OCI-LY3 (cell line): ENCODE data around the gene EPHB2.

ENCODE experiments used
- H2AFZ ChIP-seq: fragments of 200-600, 300-600 bp; shearing (Covaris generic); 2 replicates; pipeline ENCODE4 v1.6.0; 2014; ENCODE audit warnings: antibody characterized with exemption, low read depth, low read length
- H3K27ac ChIP-seq: fragments of 200-600, 300-600 bp; sonication (generic); 2 replicates; pipeline ENCODE4 v1.5.1; 2014; ENCODE audit warnings: mild to moderate bottlenecking, low read length, moderate library complexity, mixed read lengths
- H3K27me3 ChIP-seq: fragments of 200-600, 300-600 bp; sonication (generic); 2 replicates; pipeline ENCODE4 v1.6.1; 2014; ENCODE audit warnings: low read depth, low read length, mixed read lengths
- H3K36me3 ChIP-seq: fragments of 200-600, 300-600 bp; sonication (generic); replicated peaks from 2 replicates; pipeline ENCODE3; 2014; ENCODE audit warnings: low read depth, low read length, mixed read lengths
- H3K4me1 ChIP-seq: fragments of 300-600, 200-600 bp; sonication (generic); 2 replicates; pipeline ENCODE4 v1.6.1; 2014; ENCODE audit warnings: low read length, mixed read lengths
- H3K4me2 ChIP-seq: fragments of 200-600, 300-600 bp; sonication (generic); 2 replicates; pipeline ENCODE4 v1.6.1; 2014; ENCODE audit warnings: low read length, mixed read lengths
- H3K4me3 ChIP-seq: fragments of 300-600, 200-600 bp; sonication (generic); 2 replicates; pipeline ENCODE4 v1.5.1; 2014; ENCODE audit warnings: antibody characterized with exemption, mild to moderate bottlenecking, low read length, moderate library complexity
- H3K79me2 ChIP-seq: fragments of 300-600, 200-600 bp; shearing (Covaris generic); 2 replicates; pipeline ENCODE4 v1.6.1; 2014; ENCODE audit warnings: mild to moderate bottlenecking, low read length, mixed read lengths
- H3K9ac ChIP-seq: fragments of 300-600, 200-600 bp; shearing (Covaris generic); 2 replicates; pipeline ENCODE4 v1.6.0; 2014; ENCODE audit warnings: mild to moderate bottlenecking, low read length, moderate library complexity
- H3K9me3 ChIP-seq: fragments of 200-600, 300-600 bp; shearing (Covaris generic); 2 replicates; pipeline ENCODE4 v1.6.1; 2014; ENCODE audit warnings: low read length, mixed read lengths; ENCODE audit not compliant: insufficient read depth
- H4K20me1 ChIP-seq: fragments of 200-600, 300-600 bp; sonication (generic); 2 replicates; pipeline ENCODE4 v1.6.1; 2016; ENCODE audit warnings: low read length, mixed read lengths; ENCODE audit not compliant: insufficient read depth
- CTCF ChIP-seq: fragments of 200-600, 300-600 bp; sonication (generic); IDR thresholded peaks from 2 replicates; pipeline ENCODE4 v1.5.1; 2014; ENCODE audit warnings: antibody characterized with exemption, low read length, low read depth
- EZH2phosphoT487 ChIP-seq: fragments of 200-600 bp; shearing (Covaris generic); IDR thresholded peaks from 2 replicates; pipeline ENCODE4 v1.6.1; 2018; ENCODE audit warnings: antibody characterized with exemption, mixed run types, low read depth

The EPHB2 gene

GRCh38 chr1:22772014-22772413 lies 61.4 kb downstream of the EPHB2 start:
- Histone ChIP-seq H4K20me1 (no peaks in the 10 kb centered on the region), H3K9me3 (no peaks in the 10 kb centered on the region), H3K79me2 (no peaks in the 10 kb centered on the region), H3K27me3 (no peaks in the 10 kb centered on the region), H3K4me1 (no peaks in the 10 kb centered on the region), H3K36me3 (no peaks in the 10 kb centered on the region), H3K9ac (no peak overlapping the region), H2AFZ (no peak overlapping the region), H3K27ac (no peak overlapping the region), H3K4me3 (no peak overlapping the region), H3K4me2 (no peak overlapping the region)
- no peak for TF ChIP-seq EZH2phosphoT487
- no peak for TF ChIP-seq CTCF

- Histone ChIP-seq H3K9me3 (no peaks in the 10 kb centered on the region), H3K4me3 (no peak overlapping the region), H3K27ac (no peak overlapping the region), H4K20me1 (no peaks in the 10 kb centered on the region), H3K4me2 (no peak overlapping the region), H3K79me2 (no peaks in the 10 kb centered on the region), H3K27me3 (no peaks in the 10 kb centered on the region), H3K36me3 (no peaks in the 10 kb centered on the region), H3K4me1 (no peaks in the 10 kb centered on the region), H3K9ac (no peak overlapping the region), H2AFZ (no peak overlapping the region)
- TF ChIP-seq EZH2phosphoT487 (no peak), CTCF (no peak)
Measured at GRCh38 chr1:22773981-22774832, 63.6 kb downstream of the EPHB2 start.

- H3K9ac ChIP-seq: no peak overlapping the region
- H4K20me1 ChIP-seq: no peaks in the 10 kb centered on the region
- H3K79me2 ChIP-seq: no peaks in the 10 kb centered on the region
- no peak overlapping the region for H3K4me2 ChIP-seq
- no peaks in the 10 kb centered on the region for H3K36me3 ChIP-seq
- H3K4me3 ChIP-seq: no peak overlapping the region
- H3K27ac ChIP-seq: no peak overlapping the region
- no peaks in the 10 kb centered on the region for H3K4me1 ChIP-seq
- H2AFZ ChIP-seq: no peak overlapping the region
- H3K27me3 ChIP-seq: no peaks in the 10 kb centered on the region
- no peaks in the 10 kb centered on the region for H3K9me3 ChIP-seq
- TF ChIP-seq CTCF: no peak
- TF ChIP-seq EZH2phosphoT487: no peak
Measured at GRCh38 chr1:22774833-22775182, 64.2 kb downstream of the EPHB2 start.

- no peaks in the 10 kb centered on the region for H3K9me3 ChIP-seq
- no peak overlapping the region for H2AFZ ChIP-seq
- TF ChIP-seq EZH2phosphoT487 (no peak), CTCF (no peak)
- no peaks in the 10 kb centered on the region for H4K20me1 ChIP-seq
- H3K4me1 ChIP-seq: no peaks in the 10 kb centered on the region
- H3K27ac ChIP-seq: no peak overlapping the region
- no peak overlapping the region for H3K9ac ChIP-seq
- no peaks in the 10 kb centered on the region for H3K27me3 ChIP-seq
- H3K4me3 ChIP-seq: no peak overlapping the region
- H3K4me2 ChIP-seq: no peak overlapping the region
- H3K79me2 ChIP-seq: no peaks in the 10 kb centered on the region
- no peaks in the 10 kb centered on the region for H3K36me3 ChIP-seq
Measured at GRCh38 chr1:22775478-22775877, 64.8 kb downstream of the EPHB2 start.
